Breast epithelium (tissue), 4 donors: ENCODE measurements around the gene PDX1. TPM values are rescaled to one million over a fixed set of nuclear protein-coding genes. Genes with fewer than 3 reads are reported as not detected.

ENCODE experiments used
- DNase-seq, 2 donors: peaks; one replicate each; pipeline ENCODE4 v3.0.0-alpha.2; 2019; ENCODE audit warnings: low spot score in 2 of 2
- H3K27ac ChIP-seq, 2 donors: fragments of 200-600 bp; sonication (generic) in 1 of 2; one replicate each; pipeline ENCODE4 v1.5.1; 2016 to 2019; ENCODE audit warnings: mild to moderate bottlenecking in 1 of 2
- H3K27me3 ChIP-seq, 2 donors: fragments of 200-600 bp; sonication (generic) in 1 of 2; one replicate each; pipeline versions ENCODE4 v1.5.1 to v1.6.0; 2017 to 2019; ENCODE audit warnings: control low read depth in 1 of 2, mild to moderate bottlenecking in 1 of 2
- H3K36me3 ChIP-seq: fragments of 200-600 bp; one replicate; pipeline ENCODE4 v1.5.1; 2019
- H3K4me1 ChIP-seq, 2 donors: fragments of 200-600 bp; sonication (generic); one replicate each; pipeline ENCODE4 v1.5.1; 2016 to 2019; ENCODE audit warnings: control low read depth in 1 of 2
- H3K4me3 ChIP-seq, 3 donors: fragments of 200-600 bp; sonication (generic); 1 replicate in 2 of 3; 2 replicates in 1 of 3; pipeline ENCODE4 v1.5.1; 2016 to 2019; ENCODE audit warnings: mild to moderate bottlenecking in 3 of 3, moderate library complexity in 2 of 3
- H3K9me3 ChIP-seq, 2 donors: fragments of 200-600 bp; sonication (generic) in 1 of 2; one replicate each; pipeline ENCODE4 v1.5.1; 2016 to 2019; ENCODE audit warnings: control low read depth in 1 of 2
- POLR2A ChIP-seq: fragments of 450-650 bp; IDR thresholded peaks from one replicate; pipeline ENCODE4 v1.6.1; 2016; ENCODE audit warnings: antibody characterized with exemption, mild to moderate bottlenecking, moderate library complexity
- POLR2AphosphoS5 ChIP-seq, 3 donors: sonication (generic); formaldehyde crosslinking; IDR thresholded peaks; one replicate each; pipeline ENCODE4 v1.6.1; 2017; ENCODE audit warnings: antibody characterized with exemption in 3 of 3
- intact Hi-C: fragments of 100-400 bp; cut with DNase I; formaldehyde crosslinking; loops from one replicate; pipeline ENCODE4 v1.15.1; 2023; ENCODE audit warnings: low total_unique reads
- total RNA-seq, 3 donors: library from RNA; depleted of rRNA; stranded (reverse); fragments of >200 nt; gene quantifications; one replicate each; pipeline ENCODE4 v1.1.0, GENCODE V29; 2016
- TF ChIP-seq, protein P1 (sequence below), 3 donors: fragments of 450-650 bp; IDR thresholded peaks; one replicate each; pipeline ENCODE4 v1.5.1; 2016 to 2017; ENCODE audit warnings: antibody characterized with exemption in 3 of 3, mild to moderate bottlenecking in 3 of 3, moderate library complexity in 3 of 3

PDX1 gene
- not detected for total RNA-seq

DNA sequence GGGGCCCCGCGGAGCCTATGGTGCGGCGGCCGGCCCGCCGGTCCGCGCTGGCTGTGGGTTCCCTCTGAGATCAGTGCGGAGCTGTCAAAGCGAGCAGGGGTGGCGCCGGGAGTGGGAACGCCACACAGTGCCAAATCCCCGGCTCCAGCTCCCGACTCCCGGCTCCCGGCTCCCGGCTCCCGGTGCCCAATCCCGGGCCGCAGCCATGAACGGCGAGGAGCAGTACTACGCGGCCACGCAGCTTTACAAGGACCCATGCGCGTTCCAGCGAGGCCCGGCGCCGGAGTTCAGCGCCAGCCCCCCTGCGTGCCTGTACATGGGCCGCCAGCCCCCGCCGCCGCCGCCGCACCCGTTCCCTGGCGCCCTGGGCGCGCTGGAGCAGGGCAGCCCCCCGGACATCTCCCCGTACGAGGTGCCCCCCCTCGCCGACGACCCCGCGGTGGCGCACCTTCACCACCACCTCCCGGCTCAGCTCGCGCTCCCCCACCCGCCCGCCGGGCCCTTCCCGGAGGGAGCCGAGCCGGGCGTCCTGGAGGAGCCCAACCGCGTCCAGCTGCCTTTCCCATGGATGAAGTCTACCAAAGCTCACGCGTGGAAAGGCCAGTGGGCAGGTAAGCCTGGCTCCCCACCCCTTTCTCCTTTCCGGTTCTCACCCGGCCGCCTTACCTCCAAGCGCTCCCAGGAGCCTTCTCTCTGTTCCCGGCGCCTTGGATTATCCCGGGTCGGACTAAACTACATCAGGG is at the start of gene PDX1:
Gene PDX1, plus strand, starts transcription at position 67 of the 743 bp plus-strand sequence. Its CDS starts 139 bp downstream, at position 206.
- intact Hi-C loops, result loop anchor here (5.0 kb wide), 1 partner anchor 798 kb away; no protein-coding TSS in a partner anchor
- no peak for TF ChIP-seq POLR2AphosphoS5 (IDR thresholded peaks at IDR 0.05)
- TF ChIP-seq, protein P1, sequence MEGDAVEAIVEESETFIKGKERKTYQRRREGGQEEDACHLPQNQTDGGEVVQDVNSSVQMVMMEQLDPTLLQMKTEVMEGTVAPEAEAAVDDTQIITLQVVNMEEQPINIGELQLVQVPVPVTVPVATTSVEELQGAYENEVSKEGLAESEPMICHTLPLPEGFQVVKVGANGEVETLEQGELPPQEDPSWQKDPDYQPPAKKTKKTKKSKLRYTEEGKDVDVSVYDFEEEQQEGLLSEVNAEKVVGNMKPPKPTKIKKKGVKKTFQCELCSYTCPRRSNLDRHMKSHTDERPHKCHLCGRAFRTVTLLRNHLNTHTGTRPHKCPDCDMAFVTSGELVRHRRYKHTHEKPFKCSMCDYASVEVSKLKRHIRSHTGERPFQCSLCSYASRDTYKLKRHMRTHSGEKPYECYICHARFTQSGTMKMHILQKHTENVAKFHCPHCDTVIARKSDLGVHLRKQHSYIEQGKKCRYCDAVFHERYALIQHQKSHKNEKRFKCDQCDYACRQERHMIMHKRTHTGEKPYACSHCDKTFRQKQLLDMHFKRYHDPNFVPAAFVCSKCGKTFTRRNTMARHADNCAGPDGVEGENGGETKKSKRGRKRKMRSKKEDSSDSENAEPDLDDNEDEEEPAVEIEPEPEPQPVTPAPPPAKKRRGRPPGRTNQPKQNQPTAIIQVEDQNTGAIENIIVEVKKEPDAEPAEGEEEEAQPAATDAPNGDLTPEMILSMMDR (IDR thresholded peaks at IDR 0.05), result no peak
- TF ChIP-seq POLR2A, result no peak
- H3K27ac ChIP-seq, result no peak within 1 kb of the TSS
- H3K36me3 ChIP-seq, result no peaks in the 10 kb centered on the region
- peaks cover 6 to 100% of the 10 kb centered on the region in 2 donors for H3K27me3 ChIP-seq
- DNase-seq, result no peak
- peak within 1 kb of the TSS; percentile 39 to 61 (median 42) for H3K4me3 ChIP-seq
- H3K9me3 ChIP-seq, result no peaks in the 10 kb centered on the region
- no peaks in the 10 kb centered on the region for H3K4me1 ChIP-seq

DNA sequence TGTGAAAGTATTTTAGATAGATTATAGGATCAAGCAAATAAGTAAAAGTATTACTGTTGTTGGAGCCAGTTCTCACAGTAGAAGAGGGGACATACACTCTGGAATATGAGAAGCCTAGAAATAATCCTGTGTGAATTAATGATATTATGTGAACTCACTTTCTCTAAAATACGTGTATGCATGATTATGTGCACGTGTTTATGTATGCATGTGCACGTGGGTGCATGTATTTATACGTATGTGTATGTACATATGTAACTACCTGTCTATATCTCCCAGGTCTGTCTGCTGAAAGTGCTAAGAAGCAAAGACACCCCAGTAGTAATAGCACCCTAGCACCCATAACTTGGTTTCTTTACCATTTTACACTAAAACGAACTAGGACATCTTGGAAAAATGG is 41.5 kb upstream of the PDX1 start:
- Histone ChIP-seq H3K4me1 (no peaks in the 10 kb centered on the region), H3K4me3 (no peak overlapping the region), H3K27ac (no peak overlapping the region), H3K27me3 (peaks cover 0 to 53% of the 10 kb centered on the region in 2 donors), H3K36me3 (no peaks in the 10 kb centered on the region), H3K9me3 (no peaks in the 10 kb centered on the region)
- TF ChIP-seq, protein P1 (IDR thresholded peaks at IDR 0.05), result no peak
- TF ChIP-seq POLR2AphosphoS5 (IDR thresholded peaks at IDR 0.05), result no peak
- no peak for TF ChIP-seq POLR2A
- no peak for DNase-seq
- intact Hi-C loops, result no loop called here

DNA sequence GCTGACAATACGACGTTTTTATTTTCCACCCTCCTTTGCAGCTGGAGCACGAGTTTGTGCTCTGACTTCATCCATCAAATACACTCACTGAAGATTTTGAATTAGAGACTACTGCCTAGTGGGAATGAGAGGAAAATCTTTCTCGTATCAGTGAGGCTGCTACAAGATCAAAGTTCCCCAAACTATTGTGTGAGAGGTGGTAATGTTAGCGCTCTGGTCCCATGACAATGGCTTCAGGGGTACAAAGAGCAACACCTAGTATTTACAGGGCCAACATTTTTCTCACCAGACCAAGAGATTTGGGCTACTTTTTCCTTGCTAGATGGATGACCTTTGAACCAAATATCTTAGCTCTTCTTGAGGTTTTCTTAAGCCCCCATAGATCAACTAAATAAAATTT is 30.3 kb upstream of the PDX1 start:
- no peaks in the 10 kb centered on the region for H3K36me3 ChIP-seq
- no peak overlapping the region for H3K27ac ChIP-seq
- peaks cover 0 to 4% of the 10 kb centered on the region in 2 donors for H3K27me3 ChIP-seq
- H3K4me3 ChIP-seq, result no peak overlapping the region
- peaks cover 0 to 15% of the 10 kb centered on the region in 2 donors for H3K9me3 ChIP-seq
- no peak for DNase-seq
- no peaks in the 10 kb centered on the region for H3K4me1 ChIP-seq
- intact Hi-C loops, result no loop called here
- TF ChIP-seq POLR2A (no peak), POLR2AphosphoS5 (IDR thresholded peaks at IDR 0.05) (no peak)
- TF ChIP-seq, protein P1 (IDR thresholded peaks at IDR 0.05), result no peak

DNA sequence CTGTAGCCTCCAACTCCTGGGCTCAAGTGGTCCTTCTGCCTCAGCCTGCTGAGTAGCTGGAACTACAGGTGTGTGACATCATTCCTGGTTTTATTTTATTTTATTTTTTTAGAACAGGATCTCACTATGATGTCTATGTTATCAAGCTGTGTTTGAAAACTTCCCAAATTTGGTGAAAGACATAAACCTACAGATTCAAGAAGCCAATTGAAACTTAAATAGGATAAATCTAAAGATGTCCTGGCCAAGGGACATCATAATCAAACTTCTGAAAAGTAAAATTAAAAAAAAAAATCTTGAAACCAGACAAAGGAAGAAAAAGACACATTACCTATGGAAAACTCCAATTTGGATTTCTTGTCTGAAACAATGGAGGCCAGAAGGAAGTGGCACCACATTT is 23.1 kb upstream of the PDX1 start:
- no peaks in the 10 kb centered on the region for H3K36me3 ChIP-seq
- no peak for DNase-seq
- TF ChIP-seq POLR2AphosphoS5 (IDR thresholded peaks at IDR 0.05) (no peak), POLR2A (no peak)
- TF ChIP-seq, protein P1 (IDR thresholded peaks at IDR 0.05), result no peak
- no peak overlapping the region for H3K27ac ChIP-seq
- peaks cover 0 to 42% of the 10 kb centered on the region in 2 donors for H3K27me3 ChIP-seq
- intact Hi-C loops, result no loop called here
- no peak overlapping the region for H3K4me3 ChIP-seq
- H3K4me1 ChIP-seq, result no peaks in the 10 kb centered on the region
- H3K9me3 ChIP-seq, result peaks cover 0 to 24% of the 10 kb centered on the region in 2 donors

DNA sequence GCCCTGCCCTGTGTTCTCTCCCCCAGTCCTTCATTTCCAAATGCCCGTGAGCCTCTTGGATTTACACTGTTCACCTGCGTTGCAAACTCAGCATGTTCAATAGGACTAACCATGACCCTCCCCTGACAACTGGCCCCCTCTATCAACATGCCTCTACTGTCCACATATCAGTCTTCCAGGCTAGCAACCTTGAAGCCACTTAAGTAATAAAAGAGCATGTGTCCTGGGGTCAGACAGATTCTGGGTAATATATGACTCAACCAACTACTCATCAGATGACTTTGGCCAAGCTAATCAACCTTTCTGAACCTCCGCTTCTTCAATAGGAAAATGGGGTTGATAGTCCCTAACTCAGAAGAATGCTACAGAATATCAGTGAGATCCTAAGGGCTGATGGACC is 15.1 kb upstream of the PDX1 start:
- DNase-seq, result no peak

More for the DNA sequence above, 15.1 kb upstream of the PDX1 start:
- peaks cover 0 to 60% of the 10 kb centered on the region in 2 donors for H3K27me3 ChIP-seq
- H3K36me3 ChIP-seq, result no peaks in the 10 kb centered on the region
- H3K27ac ChIP-seq, result no peak overlapping the region
- H3K4me1 ChIP-seq, result no peaks in the 10 kb centered on the region
- intact Hi-C loops, result loop anchor here (2.0 kb wide), 1 partner anchor 24 kb away; no protein-coding TSS in a partner anchor
- no peak overlapping the region for H3K4me3 ChIP-seq
- H3K9me3 ChIP-seq, result no peaks in the 10 kb centered on the region
- TF ChIP-seq POLR2A (no peak), POLR2AphosphoS5 (IDR thresholded peaks at IDR 0.05) (no peak)
- TF ChIP-seq, protein P1 (IDR thresholded peaks at IDR 0.05), result no peak
